H7 (cell line): ENCODE data around the gene RABEPK. TPM values are rescaled to one million over a fixed set of nuclear protein-coding genes. Genes with fewer than 3 reads are reported as not detected.

ENCODE experiments used
- total RNA-seq: library from RNA; depleted of rRNA; stranded (reverse); fragments of >200 nt; shearing (Covaris generic); gene quantifications from 2 replicates; pipeline ENCODE4 v1.2.3, GENCODE V29; 2014; rRNA removed

The RABEPK gene
- total RNA-seq, 1 experiment from 2014 or later, result 40.6 TPM

Other genes with a start within 250 kb of the RABEPK start
- gene SCAI, start 57.0 kb upstream of the RABEPK start, total RNA-seq, result 6.4 and 10.6 TPM in 2 replicates
- 34.7 and 36.7 TPM in 2 replicates for gene PPP6C, start 10.7 kb upstream of the RABEPK start, total RNA-seq
- gene HSPA5, start 40.8 kb downstream of the RABEPK start, total RNA-seq, result 47.6 and 47.9 TPM in 2 replicates
- 22.0 and 28.6 TPM in 2 replicates for gene GAPVD1, start 61.3 kb downstream of the RABEPK start, total RNA-seq